IgD-negative memory B cell (primary cell): ENCODE data around the gene SLC48A1. TPM values are rescaled to one million over a fixed set of nuclear protein-coding genes. Genes with fewer than 3 reads are reported as not detected.

Experiments used
- H3K27ac Mint-ChIP-seq, 3 donors: one replicate each; pipeline ENCODE4 v1.8.0; 2020 to 2022; ENCODE audit warnings: mild to moderate bottlenecking in 3 of 3, mixed read lengths in 3 of 3, moderate library complexity in 1 of 3
- H3K27me3 Mint-ChIP-seq: one replicate; pipeline ENCODE4 v1.8.0; 2021; ENCODE audit warnings: mixed read lengths
- H3K36me3 Mint-ChIP-seq: one replicate; pipeline ENCODE4 v1.8.0; 2020; ENCODE audit warnings: mild to moderate bottlenecking, mixed read lengths
- H3K4me1 Mint-ChIP-seq, 3 donors: one replicate each; pipeline ENCODE4 v1.8.0; 2020 to 2022; ENCODE audit warnings: mixed read lengths in 3 of 3, mild to moderate bottlenecking in 1 of 3
- H3K4me3 Mint-ChIP-seq, 4 donors: one replicate each; pipeline ENCODE4 v1.8.0; 2020 to 2022; ENCODE audit warnings: mild to moderate bottlenecking in 4 of 4, mixed read lengths in 4 of 4, moderate library complexity in 3 of 4
- H3K9me3 Mint-ChIP-seq, 3 donors: one replicate each; pipeline ENCODE4 v1.8.0; 2020 to 2021; ENCODE audit warnings: mixed read lengths in 3 of 3, mild to moderate bottlenecking in 1 of 3
- polyA plus RNA-seq: library from polyadenylated mRNA; unstranded; fragments of 300-500 nt; fragmentation: Illumina TruSeq; gene quantifications from one replicate; pipeline ENCODE4 v1.2.3, GENCODE V29; 2021

SLC48A1 gene
- polyA plus RNA-seq, 1 donor from 2014 or later, result 21.7 TPM

DNA sequence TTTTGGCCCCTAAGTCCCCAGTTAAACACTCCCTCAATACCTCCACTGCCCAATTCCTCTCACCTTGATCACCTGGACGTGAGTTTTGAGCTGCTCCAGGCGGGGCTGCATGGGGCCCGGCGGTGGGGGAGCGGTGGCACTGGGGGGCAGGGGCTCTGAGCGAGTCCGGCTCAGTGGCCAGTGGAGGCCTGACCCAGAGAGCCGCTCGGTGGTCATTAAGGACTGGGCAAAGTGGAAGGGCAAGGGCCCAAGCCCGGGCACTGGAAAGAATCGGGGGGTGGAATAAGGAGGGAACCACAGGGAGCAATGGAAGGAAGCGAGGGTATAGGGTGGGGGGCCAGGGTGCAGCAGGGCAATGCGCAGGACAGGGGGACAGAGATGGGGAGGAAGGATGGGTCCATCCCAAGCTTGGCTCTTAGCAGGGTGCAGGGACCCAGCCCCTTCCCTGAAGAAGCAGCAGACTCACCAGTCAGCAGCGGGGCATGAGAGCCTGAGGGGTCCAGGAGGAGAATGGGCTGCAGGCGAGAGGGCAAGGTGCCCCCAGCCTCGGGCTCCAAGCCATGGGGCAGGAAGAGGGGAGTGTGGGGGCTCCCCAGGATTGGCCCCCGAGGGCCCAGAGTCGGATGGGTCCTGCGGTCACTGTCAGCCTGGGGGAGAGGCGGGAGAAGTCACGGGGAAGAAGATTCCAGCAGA lies 22.2 kb downstream of the SLC48A1 start:
- Mint-ChIP-seq H3K4me3 (no peak overlapping the region), H3K27ac (no peak overlapping the region), H3K9me3 (no peaks in the 10 kb centered on the region), H3K27me3 (no peaks in the 10 kb centered on the region), H3K36me3 (peaks cover 5% of the 10 kb centered on the region), H3K4me1 (peaks cover 3 to 5% (median 4%) of the 10 kb centered on the region in 3 donors)

DNA sequence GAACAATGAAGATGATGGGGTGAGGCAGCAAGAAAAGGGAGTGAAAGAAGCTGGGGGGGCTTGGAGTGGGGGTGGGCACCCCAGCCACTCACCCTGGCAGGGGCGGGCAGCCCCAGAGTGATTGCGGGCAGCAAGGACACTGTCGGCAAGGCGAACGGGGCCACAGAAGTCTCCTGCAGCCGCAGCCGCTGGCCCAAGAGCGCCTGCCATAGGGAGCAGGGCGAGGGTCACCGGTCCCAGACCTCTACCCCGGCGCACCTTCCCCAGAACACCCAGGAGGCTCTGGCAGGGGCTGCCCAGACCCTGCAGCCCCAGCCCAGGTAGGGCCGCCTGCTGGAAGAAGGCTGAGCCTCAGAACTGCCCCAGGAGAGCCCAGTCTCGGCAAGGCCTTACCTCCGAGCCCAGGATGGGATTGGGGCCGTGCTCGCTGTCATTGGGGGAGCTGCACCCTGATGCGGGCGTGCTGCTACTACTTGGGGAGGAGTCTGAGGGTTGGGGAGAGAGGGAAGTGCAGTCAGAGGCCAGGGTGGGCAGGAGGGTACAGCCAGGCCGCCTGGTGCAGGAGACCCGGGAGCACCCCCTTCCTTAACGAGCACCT lies 22.9 kb downstream of the SLC48A1 start:
- H3K36me3 Mint-ChIP-seq, result peaks cover 7% of the 10 kb centered on the region
- no peaks in the 10 kb centered on the region for H3K9me3 Mint-ChIP-seq
- H3K27ac Mint-ChIP-seq, result no peak overlapping the region
- H3K27me3 Mint-ChIP-seq, result no peaks in the 10 kb centered on the region
- no peak overlapping the region for H3K4me3 Mint-ChIP-seq
- peaks cover 5 to 7% (median 6%) of the 10 kb centered on the region in 3 donors for H3K4me1 Mint-ChIP-seq

DNA sequence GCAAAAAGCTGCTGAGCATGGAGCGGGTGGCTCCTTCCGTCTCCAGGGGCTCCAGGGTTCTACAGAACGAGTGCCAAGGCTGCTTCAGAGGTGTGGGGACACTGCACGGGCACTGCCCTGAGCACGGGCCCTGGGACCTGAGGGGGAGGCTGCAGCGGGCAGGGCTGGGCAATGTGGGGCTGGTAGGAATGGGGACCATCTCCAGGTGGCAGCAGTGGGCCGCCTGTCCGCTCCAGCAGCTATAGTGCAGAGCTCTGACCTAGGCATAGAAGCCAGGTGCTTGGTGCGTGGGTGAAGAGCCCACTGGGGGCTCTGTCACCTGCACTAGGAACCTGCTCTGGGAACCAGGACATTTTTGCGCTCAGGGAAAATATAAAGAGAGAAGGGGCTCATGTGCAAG lies 24.4 kb downstream of the SLC48A1 start:
- H3K4me1 Mint-ChIP-seq, result peaks cover 17 to 20% (median 19%) of the 10 kb centered on the region in 3 donors
- no peaks in the 10 kb centered on the region for H3K27me3 Mint-ChIP-seq
- no peaks in the 10 kb centered on the region for H3K9me3 Mint-ChIP-seq
- H3K36me3 Mint-ChIP-seq, result peaks cover 8% of the 10 kb centered on the region
- peak overlapping the region in 1 of 3 donors; percentile 12 for H3K27ac Mint-ChIP-seq
- peak overlapping the region in 3 of 4 donors; percentile 6 to 79 (median 41) for H3K4me3 Mint-ChIP-seq

DNA sequence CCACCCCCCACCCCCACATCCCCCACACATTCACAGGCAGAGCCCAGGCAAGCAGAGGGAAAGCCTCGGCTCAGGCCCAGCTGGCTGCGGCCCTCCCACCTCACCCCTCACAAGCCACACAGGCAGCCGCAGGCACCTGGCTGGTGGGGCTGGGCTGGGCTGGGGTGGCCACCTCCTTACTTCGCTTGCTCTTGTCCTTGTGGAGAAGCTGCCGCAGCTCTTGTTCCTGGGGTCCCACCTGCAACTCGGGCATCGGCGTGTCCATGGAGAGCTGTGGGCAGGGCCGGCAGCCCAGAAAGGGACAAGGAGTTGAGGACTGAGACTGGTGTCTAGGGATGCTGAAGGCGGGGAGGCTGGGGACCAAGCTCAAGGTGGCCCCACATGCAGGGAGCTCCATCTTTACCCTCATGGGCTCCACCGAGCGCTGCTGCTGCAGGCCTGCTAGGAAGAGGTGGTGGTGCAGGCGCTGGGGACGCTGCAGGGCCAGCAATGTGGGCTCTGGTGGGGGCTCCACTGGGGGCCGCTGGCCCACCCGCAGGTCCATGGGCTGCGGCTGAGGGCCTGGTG lies 25.4 kb downstream of the SLC48A1 start:
- no peaks in the 10 kb centered on the region for H3K27me3 Mint-ChIP-seq
- H3K27ac Mint-ChIP-seq, result no peak overlapping the region
- H3K9me3 Mint-ChIP-seq, result no peaks in the 10 kb centered on the region
- H3K36me3 Mint-ChIP-seq, result peaks cover 8% of the 10 kb centered on the region
- peaks cover 20 to 28% (median 25%) of the 10 kb centered on the region in 3 donors for H3K4me1 Mint-ChIP-seq
- no peak overlapping the region for H3K4me3 Mint-ChIP-seq

DNA sequence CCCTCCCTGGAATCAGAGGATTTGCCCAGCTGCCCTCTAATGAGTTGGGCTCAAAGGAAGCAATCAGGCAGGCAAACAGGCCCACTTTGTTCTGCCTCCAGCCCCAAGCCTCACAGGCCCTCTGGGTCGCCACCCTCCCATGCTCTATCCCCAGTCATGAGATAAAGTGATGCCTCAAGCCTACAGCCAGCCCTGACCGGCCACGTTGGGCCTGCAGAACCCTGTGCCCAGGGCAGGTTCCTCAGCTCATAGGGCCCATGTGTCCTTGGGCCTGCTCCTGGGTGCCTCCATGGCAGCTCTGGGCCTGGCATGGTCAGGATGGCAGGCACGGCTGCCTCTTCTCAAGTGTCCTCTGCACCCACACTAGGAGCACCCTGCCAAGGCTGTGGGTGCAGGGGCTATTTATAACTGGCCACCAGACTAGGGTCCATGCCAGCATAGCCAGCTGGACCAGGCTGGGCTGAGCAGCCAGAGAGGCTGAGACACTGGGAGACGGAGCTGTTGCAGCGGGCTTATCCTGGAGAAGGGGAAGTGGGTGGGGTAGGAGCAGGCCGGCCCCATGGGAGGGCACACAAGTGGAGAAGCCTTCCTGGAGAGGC lies 26.4 kb downstream of the SLC48A1 start:
- H3K27ac Mint-ChIP-seq, result peak overlapping the region in 1 of 3 donors; percentile 78
- peaks cover 5% of the 10 kb centered on the region for H3K36me3 Mint-ChIP-seq
- H3K27me3 Mint-ChIP-seq, result no peaks in the 10 kb centered on the region
- peak overlapping the region in 1 of 4 donors; percentile 74 for H3K4me3 Mint-ChIP-seq
- H3K9me3 Mint-ChIP-seq, result no peaks in the 10 kb centered on the region
- peaks cover 28 to 37% (median 34%) of the 10 kb centered on the region in 3 donors for H3K4me1 Mint-ChIP-seq

DNA sequence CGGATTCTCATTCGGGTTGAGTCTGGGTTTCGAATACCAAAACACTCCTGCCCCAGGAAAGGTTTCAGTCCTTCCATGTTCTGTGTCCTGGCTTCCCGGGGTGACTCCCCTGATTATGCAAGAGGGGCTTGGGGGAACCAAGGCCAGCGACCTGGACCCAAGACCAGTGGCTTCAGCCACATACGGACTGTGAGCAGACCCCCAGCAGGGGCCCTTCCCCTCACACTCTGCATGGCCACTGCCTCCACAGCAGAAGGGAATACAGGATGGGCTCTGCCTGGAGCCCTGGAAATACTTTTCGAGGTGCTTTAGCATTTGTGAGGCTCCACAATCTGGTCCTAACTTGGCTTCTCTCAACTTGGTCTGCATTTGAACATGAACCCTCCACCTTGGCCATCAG lies 27.5 kb downstream of the SLC48A1 start:
- Mint-ChIP-seq H3K4me1 (peaks cover 36 to 48% (median 43%) of the 10 kb centered on the region in 3 donors), H3K27ac (peak overlapping the region in 1 of 3 donors; percentile 77)

DNA sequence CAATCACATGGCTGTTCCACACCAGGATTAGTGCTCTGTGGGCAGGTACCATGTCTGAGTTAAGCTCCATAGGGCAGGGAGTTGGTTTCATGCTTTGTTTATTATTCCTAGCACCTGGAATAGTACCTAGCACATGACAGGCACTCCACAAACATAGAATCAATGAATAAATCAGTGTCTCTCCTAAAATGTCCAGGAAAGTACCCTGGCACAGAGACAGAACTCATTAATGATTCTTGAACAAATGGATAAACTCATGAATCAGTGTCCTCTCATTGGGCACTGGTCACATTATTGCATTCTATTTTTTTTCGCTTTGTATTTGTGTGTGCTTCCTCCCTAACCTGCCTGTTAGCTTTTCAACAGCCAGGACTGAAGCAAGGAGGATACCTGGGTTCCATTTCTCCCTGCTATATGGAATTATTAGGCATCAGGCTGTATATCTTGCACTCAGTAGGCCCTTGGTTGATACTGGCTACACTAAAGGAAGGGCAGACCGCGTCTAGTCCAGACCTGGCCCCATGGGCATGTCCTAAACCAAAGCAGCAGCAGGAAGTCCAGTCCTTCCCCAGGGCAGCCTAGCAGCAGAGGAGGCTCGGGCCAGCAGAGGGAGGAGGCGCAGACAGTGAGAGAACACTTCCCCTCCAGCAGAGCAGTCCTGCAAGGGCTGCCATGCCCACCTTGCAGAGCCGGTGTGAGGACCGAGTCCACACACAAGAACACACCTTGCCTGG lies 28.3 kb downstream of the SLC48A1 start:
- Mint-ChIP-seq H3K36me3 (peaks cover 5% of the 10 kb centered on the region), H3K4me1 (peaks cover 40 to 55% (median 48%) of the 10 kb centered on the region in 3 donors), H3K27ac (peak overlapping the region in 2 of 3 donors; percentile 67 to 77), H3K9me3 (no peaks in the 10 kb centered on the region), H3K27me3 (no peaks in the 10 kb centered on the region), H3K4me3 (peak overlapping the region in 2 of 4 donors; percentile 26 to 82)

More for the DNA sequence above, 27.5 kb downstream of the SLC48A1 start:
- Mint-ChIP-seq H3K27me3 (no peaks in the 10 kb centered on the region), H3K9me3 (no peaks in the 10 kb centered on the region), H3K36me3 (peaks cover 5% of the 10 kb centered on the region), H3K4me3 (peak overlapping the region in 1 of 4 donors; percentile 4)

DNA sequence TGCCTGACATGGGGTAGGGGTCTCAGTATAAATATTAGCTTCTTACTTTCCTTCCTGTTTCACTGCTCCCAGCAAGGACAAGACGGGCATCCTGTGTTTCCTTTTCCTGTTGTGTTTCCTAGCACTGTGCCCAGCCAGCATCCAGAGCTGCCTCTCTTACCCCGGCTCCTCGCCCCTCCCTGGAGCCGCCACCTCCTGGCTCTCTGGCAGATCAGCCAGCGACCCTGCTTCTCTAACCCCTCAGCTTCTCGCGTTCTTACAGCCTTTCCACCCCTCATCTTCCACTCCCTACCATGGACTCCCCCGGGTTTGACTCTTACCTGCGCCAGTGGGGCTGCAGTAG lies 28.8 kb downstream of the SLC48A1 start:
- H3K27ac Mint-ChIP-seq, result peak overlapping the region; percentile 32 to 93 (median 67)
- H3K27me3 Mint-ChIP-seq, result no peaks in the 10 kb centered on the region
- no peaks in the 10 kb centered on the region for H3K9me3 Mint-ChIP-seq
- H3K4me3 Mint-ChIP-seq, result peak overlapping the region in 3 of 4 donors; percentile 26 to 82 (median 60)
- H3K4me1 Mint-ChIP-seq, result peaks cover 40 to 60% (median 50%) of the 10 kb centered on the region in 3 donors
- peaks cover 5% of the 10 kb centered on the region for H3K36me3 Mint-ChIP-seq

DNA sequence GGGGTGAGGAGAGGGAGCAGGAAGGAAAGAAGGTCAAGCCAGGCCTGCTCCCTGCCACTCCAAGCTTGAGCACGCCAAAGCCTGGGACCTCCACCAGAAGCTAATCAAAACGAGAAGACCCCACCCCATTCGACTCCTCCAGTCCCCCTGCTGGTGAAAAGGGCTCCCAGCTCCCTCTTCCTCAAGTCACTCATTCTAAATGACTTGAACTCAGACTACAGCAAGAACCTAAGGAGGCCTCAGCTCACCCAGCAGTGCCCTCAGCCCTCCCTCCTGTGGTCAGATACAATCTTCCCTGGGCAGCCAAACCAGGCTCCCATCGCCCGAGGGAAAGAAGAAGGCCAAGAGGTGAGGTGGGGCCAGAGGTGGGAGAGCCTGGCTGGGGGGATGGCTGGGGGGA lies 29.3 kb downstream of the SLC48A1 start:
- H3K27me3 Mint-ChIP-seq, result no peaks in the 10 kb centered on the region
- H3K4me1 Mint-ChIP-seq, result peaks cover 44 to 64% (median 53%) of the 10 kb centered on the region in 3 donors
- peak overlapping the region in 2 of 4 donors; percentile 60 to 82 for H3K4me3 Mint-ChIP-seq
- H3K9me3 Mint-ChIP-seq, result no peaks in the 10 kb centered on the region
- peaks cover 5% of the 10 kb centered on the region for H3K36me3 Mint-ChIP-seq
- H3K27ac Mint-ChIP-seq, result peak overlapping the region; percentile 32 to 93 (median 67)

DNA sequence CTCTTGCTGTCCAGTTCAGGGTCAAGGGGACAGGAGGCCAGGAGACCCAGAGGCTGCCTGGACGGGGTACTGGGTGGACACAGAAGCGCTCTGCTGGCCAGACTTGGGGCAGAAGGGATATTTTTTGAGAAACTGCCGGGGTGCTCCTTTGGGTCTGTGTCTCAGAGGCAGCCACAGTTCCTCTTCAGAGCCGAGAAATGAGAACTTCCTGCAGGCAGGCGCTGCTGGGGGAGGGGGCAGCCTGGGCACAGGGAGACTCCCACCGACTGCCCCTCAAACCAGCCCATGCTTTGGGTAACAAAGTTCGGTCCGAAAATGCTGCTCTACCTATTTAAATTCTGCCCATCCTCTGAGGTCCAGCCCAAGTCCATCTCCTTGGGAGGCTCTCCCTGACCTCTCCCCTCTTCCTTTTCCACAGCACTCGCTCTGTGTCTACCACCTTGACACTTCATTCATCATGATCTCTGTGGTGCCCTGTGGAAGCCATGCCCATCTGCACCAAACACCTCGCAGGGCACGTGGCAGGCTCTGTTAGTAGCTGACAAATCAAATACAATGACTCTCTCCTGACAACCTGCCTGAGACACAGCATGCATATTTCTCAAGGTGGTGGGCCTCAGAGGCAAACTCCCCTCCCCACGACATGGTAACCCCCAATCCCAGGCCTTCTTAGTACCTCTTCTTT lies 30.3 kb downstream of the SLC48A1 start:
- Mint-ChIP-seq H3K9me3 (no peaks in the 10 kb centered on the region), H3K27ac (peak overlapping the region; percentile 1 to 88 (median 12)), H3K4me3 (peak overlapping the region in 3 of 4 donors; percentile 50 to 89 (median 58)), H3K36me3 (peaks cover 3% of the 10 kb centered on the region), H3K4me1 (peaks cover 49 to 72% (median 62%) of the 10 kb centered on the region in 3 donors), H3K27me3 (no peaks in the 10 kb centered on the region)

DNA sequence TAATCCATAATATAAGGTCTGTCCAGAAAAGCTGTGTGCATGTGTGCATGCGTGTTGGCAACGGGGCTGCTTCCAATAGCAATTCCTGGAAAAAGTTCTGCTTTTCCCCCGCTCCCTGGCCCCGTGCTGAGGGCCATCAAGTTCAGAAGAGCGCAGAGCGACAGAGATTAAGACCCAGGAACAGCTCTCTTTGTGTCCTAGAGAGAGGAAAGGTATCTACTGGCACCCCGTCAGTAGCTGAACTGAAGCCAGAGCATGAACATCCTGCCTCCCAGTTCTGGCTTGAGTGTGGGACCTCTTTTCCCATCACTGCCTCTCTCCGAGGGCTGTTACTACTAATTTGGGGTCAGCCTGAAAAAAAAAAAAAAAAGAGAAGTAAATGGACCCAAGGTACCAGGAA lies 31.1 kb downstream of the SLC48A1 start:
- Mint-ChIP-seq H3K4me1 (peaks cover 58 to 79% (median 68%) of the 10 kb centered on the region in 3 donors), H3K9me3 (no peaks in the 10 kb centered on the region), H3K27me3 (no peaks in the 10 kb centered on the region), H3K27ac (peak overlapping the region in 2 of 3 donors; percentile 75 to 97), H3K4me3 (peak overlapping the region in 2 of 4 donors; percentile 4 to 58), H3K36me3 (peaks cover 3% of the 10 kb centered on the region)

DNA sequence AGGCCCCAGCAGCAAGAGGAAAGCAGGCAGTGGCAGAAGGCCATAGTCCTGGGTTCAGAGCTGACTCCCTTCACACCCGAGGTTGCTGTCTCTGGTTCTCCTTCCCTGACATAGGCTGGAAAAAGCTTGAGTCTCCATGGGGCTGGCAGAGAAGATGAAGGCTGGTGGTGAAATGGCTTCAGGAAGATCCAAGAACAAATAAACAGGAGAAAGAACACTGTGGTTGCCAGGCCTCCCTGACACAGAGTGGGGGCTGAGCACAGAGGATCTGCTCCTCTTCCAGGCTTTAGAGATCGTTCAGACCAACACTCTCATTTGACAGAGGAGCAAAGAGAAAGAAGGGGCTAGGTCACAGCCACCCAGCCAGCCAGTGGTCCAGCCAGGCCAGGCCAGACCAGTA lies 32.4 kb downstream of the SLC48A1 start:
- peaks cover 3% of the 10 kb centered on the region for H3K36me3 Mint-ChIP-seq
- no peaks in the 10 kb centered on the region for H3K9me3 Mint-ChIP-seq
- peaks cover 62 to 87% (median 75%) of the 10 kb centered on the region in 3 donors for H3K4me1 Mint-ChIP-seq
- H3K27ac Mint-ChIP-seq, result peak overlapping the region; percentile 75 to 97 (median 86)
- H3K27me3 Mint-ChIP-seq, result no peaks in the 10 kb centered on the region
- peak overlapping the region in 1 of 4 donors; percentile 73 for H3K4me3 Mint-ChIP-seq

DNA sequence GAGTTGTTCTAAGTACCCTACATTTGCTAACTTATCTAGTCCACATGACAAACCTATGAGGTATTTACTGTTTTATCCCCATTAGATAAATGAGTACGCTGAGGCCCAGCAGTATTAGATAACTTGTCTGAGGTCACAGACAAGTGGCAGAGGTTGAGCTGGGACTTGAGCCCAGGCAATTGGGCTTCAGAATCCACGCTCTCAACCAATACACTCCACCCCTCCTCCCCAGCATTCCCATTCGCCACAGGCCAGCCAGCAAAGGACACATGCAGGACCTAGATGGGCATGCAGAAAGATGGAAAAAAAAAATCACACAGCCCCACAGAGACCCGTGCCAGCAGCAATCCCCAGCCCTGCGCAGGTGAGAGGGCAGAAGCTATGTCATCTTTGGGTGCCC lies 34.3 kb downstream of the SLC48A1 start:
- H3K9me3 Mint-ChIP-seq, result no peaks in the 10 kb centered on the region
- peak overlapping the region in 3 of 4 donors; percentile 33 to 90 (median 90) for H3K4me3 Mint-ChIP-seq
- H3K27me3 Mint-ChIP-seq, result no peaks in the 10 kb centered on the region
- H3K27ac Mint-ChIP-seq, result peak overlapping the region; percentile 96 to 97 (median 97)
- peaks cover 69 to 89% (median 77%) of the 10 kb centered on the region in 3 donors for H3K4me1 Mint-ChIP-seq
- H3K36me3 Mint-ChIP-seq, result no peaks in the 10 kb centered on the region

DNA sequence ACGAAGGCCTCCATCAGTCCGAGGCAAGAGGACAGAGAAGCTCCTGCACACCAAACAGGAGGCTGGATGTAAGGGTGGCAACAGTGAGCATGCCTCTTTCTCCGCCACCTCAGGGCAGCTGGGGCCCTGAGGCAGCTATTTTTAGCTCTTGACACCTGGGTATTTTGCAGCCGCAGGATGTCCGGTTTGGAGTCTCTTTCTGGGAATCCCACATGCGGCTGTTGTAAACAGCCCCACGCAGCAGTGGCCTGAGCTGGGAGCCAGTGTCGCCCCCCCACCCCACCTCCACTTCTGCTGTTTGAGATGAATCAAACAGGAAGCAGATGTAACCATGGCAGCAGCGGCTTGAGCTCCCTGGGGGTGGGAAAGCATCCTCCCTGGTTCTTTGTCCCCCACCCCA lies 35.0 kb downstream of the SLC48A1 start:
- H3K4me1 Mint-ChIP-seq, result peaks cover 69 to 86% (median 76%) of the 10 kb centered on the region in 3 donors
- no peaks in the 10 kb centered on the region for H3K27me3 Mint-ChIP-seq

More for the DNA sequence above, 35.0 kb downstream of the SLC48A1 start:
- Mint-ChIP-seq H3K27ac (peak overlapping the region; percentile 96 to 97 (median 97)), H3K36me3 (no peaks in the 10 kb centered on the region), H3K9me3 (no peaks in the 10 kb centered on the region), H3K4me3 (peak overlapping the region; percentile 72 to 90 (median 84))
